Activated CD8-positive, alpha-beta memory T cell treated with anti-CD3 and anti-CD28 coated beads, Interleukin-2, amount 50 U/mL, for 24 hours (primary cell): ENCODE data around the gene BICDL2.

ENCODE experiments used
- DNase-seq: peaks from one replicate; pipeline ENCODE4 v3.0.0-alpha.2; 2020; ENCODE audit errors: extremely low read depth

BICDL2 gene

DNA sequence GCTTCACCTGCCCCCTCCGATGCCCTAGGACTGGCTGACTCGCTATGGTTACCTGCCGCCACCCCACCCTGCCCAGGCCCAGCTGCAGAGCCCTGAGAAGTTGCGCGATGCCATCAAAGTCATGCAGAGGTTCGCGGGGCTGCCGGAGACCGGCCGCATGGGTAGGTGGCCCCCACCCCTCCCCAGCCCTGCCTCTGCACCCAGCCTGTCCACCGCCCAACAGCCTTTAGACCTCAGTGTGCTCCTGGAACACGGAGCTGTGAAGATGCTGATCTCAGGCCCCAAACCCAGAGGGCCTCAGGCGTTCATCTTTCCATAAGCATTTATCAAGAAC, 10.6 kb upstream of the BICDL2 start:
- no peak for DNase-seq

DNA sequence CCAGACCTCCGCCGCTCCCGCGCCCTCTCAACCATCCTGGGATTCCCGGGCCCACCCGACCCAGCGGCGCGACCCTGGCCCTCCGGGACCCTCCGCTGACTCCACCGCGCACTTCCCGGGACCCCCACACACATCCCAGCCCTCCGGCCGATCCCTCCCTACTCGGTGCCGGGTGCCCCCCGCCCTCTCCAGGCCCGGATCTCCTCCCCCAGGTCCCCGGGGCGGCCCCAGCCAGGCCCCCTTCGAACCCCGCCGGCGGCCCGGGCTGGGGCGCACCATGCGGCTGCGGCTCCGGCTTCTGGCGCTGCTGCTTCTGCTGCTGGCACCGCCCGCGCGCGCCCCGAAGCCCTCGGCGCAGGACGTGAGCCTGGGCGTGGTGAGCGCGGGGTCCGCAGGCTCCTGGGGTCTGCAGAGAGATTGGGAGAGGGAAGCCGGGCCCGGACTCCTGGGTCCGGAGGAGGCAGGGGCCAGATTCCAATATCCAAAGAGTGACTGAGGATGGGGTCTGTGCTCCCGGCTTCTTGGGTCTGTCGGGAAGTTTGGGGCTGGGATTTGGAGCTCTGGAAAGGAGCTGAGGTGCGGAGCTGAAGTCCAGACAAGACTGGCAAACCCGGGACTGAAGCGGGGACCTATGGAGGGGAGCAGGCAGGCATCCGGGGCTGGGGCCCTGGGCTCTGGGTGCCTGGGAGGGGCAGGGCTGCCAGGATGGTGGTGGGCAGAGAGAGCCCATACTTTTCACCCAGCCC, 10.1 kb upstream of the BICDL2 start:
- no peak for DNase-seq

DNA sequence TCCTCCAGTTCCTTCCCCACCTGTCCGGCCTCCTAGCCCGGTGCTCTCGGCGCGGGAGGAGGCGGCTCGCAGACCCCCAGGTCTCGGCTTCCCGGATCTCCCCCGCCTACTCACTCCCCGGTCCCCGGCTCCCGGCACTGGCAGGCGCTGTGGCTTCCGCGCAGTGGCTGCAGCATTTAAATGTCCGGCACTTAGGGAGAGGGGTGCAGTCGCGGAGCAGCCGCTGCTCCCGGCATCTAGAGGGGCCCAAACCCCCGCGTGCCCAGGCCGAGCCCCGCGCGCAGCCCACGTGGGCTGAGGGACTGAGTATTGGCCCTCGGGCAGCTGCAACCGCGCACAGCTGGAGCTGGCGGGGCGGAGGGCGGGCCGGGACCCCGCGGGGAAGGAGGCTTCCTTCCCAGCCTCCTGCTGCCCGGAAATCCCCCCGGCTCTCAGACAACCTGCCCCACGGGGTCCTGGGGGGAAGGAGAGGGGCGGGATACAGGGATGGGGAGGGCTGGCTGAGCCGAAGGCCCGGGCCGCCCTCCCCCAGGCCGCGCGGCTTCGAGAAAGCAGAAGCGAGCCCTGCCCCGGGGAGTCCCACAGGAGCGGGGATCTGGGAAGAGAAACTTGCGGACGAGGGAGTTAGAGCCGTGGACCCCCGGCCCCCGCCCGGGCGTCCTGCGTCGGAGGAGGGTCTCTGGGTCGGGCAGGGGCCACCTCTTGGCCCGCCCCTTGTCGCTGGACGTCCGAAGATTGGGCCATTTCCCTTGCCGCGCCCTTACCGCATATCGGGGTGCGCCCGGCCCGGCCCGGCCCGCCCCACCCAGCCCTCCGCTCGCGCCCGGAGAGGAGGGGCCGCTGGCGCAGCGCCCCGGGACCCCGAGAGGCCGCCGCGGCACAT, 9.3 kb upstream of the BICDL2 start, which contains the start of gene MMP25:
MMP25 (plus strand) TSS at position 804 of the 883 bp plus-strand sequence. CDS start 357 bp downstream, outside the sequence.
- DNase-seq, result no peak

DNA sequence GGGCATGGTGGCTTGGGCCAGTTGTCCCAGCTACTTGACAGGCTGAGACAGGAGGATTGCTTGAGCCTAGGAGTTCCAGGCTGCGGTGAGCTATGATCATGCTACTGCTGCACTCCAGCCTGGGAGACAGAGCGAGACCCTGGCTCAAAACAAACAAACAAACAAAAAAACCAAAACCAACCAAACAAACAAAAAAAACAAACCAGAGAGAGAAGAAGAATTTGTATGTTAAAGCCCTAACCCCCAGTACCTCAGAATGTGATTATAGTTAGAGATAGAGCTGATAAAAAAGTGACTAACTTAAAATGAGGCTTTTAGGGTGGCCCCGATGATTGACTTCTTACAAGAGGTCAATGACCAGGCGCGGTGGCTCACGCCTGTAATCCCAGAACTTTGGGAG, 8.0 kb upstream of the BICDL2 start:
- no peak for DNase-seq

DNA sequence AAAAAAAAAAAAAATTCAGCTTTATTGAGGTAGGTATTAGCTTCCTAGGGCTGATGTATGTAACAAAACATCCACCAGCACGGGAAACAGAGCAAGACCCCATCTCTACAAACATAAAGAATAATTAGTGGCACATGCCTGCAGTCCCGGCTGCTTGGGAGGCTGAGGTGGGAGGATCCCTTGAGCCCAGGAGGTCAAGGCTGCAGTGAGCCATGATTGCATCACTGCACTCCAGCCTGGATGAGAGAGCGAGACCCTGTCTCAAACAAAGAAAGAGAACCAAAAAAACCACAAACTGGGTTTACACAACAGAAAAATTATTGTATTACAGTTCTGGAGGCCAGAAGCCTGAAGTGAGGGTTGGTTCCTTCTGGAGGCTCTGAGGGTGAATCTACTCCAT, 5.6 kb upstream of the BICDL2 start:
- no peak for DNase-seq

DNA sequence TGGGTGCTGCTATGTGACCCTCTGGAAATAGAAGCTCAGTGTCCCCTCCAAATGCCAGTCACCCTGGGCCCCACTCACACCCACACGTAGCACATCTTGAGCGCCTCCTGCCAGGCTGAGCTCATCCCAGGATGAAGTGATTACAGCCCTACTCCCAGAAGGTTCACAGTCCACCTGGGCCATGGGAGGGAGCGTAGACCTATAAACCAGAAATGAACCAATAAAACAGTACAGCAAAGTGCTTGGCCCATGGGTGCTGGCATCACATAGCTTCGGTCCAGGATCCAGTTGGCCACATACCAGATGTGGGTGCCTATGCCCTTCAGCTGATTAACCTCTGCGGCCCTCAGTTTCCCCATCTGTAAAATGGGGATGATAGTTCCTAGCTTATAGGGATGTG, 2.2 kb upstream of the BICDL2 start:
- no peak for DNase-seq

DNA sequence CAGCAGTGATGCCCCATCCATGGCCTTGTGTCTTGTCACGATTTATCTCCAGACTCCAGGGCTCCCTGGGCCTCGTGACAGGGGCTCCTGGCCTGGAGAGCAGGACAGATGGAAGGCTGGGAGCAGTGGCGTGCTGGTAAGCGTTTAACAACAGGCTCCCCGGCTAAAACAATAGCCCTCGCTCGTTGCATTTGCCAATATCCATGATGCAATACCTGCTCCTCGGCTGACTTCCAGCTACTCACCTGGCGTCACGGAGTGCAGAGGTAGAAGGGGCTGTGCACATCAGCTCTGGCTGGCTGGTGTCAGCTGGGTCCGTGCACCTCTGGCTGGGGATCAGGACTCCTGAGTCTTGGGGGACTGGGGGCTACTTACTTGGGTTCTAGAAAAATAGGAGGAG, 1.5 kb upstream of the BICDL2 start:
- DNase-seq, result no peak

DNA sequence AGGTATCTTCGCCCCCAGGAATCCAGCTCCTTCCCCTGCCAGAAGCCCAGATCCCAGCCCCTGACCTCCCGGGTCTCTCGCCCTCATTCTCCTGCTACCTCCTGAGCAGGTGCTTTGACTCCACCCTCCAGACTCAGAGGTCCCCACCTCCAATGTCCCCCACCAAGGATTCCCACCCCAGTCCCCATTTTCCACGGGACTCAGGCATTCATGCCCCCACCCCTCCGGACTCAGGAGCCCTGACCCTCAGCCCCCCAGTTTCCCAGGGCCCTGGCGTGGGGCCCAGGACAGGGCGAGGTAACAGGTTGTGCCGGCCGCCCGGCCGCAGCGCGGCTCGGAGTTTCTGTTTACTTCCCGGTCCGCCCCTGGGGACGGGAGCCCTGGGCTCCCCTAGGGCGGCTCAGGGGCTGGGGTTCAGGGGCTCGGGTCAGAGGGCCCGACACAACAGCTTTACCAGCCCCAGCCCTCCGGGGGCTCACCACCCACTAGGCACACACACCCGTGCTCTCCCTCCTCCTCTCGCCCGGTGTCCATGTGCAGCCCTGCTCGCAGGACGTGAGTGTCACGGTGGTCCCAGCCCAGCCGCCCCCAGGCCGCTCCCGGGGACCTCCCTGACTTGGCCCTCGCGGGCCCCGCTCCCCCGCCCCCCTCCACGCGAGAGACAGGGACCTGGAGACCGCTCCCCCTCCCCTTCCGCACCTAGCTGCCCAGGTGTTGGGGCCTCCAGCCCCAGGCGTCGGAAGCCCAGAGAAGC, 595 bp downstream of the BICDL2 start:
- no peak for DNase-seq

DNA sequence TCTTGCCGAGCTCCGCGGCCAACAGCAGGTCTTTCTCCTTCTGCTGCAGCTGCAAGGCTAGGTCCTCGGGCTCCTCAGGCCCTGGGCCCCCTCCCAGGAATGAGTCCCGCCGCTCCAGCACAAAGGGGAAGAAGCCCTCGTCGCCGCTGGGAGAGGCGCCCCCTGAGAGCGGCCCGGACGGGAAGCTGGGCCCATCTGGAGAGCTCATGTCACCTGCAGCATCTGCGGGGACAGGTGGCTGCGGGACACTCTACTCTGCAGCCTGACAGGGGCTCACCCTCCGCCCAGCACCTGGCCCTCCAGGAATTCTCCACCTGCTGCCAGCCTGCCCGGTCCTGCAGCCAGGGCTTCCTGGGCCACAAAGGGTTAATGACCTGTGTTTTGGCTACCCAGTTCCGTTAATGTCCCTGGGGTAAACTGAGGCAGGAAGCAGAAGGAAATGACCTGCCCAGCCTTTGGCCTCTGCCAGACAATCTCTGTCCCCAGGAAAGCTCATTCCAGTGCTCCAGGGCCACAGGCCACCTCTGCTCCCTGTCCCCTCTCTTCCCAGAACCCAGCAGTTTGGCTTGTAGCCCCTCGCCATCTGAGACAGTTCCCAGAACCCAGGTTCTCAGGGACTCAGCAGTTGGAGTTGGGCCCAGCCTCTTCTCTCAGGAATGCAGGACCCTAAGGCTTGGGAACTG, 1.3 kb downstream of the BICDL2 start:
- DNase-seq, result no peak

DNA sequence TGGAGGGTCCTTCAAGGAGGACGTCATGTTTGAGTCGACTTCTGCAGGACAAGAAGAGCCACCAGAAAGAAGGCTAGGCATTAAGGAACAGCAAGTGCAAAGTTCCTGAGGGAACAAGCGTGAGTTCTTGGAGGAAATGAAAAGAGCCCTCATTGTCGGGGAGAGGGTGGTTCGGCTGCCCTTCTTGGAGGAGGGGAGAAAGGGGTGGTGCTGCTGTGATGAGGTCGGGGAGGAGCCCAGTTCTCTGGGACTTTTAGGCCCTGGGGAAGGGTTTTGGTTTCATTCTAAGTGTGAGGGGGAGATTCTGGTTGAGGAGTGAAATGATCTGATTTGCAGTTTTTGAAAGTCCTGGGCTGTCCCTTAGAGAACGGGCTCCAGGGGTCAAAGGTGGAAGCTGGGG, 4.1 kb downstream of the BICDL2 start:
- DNase-seq, result no peak

DNA sequence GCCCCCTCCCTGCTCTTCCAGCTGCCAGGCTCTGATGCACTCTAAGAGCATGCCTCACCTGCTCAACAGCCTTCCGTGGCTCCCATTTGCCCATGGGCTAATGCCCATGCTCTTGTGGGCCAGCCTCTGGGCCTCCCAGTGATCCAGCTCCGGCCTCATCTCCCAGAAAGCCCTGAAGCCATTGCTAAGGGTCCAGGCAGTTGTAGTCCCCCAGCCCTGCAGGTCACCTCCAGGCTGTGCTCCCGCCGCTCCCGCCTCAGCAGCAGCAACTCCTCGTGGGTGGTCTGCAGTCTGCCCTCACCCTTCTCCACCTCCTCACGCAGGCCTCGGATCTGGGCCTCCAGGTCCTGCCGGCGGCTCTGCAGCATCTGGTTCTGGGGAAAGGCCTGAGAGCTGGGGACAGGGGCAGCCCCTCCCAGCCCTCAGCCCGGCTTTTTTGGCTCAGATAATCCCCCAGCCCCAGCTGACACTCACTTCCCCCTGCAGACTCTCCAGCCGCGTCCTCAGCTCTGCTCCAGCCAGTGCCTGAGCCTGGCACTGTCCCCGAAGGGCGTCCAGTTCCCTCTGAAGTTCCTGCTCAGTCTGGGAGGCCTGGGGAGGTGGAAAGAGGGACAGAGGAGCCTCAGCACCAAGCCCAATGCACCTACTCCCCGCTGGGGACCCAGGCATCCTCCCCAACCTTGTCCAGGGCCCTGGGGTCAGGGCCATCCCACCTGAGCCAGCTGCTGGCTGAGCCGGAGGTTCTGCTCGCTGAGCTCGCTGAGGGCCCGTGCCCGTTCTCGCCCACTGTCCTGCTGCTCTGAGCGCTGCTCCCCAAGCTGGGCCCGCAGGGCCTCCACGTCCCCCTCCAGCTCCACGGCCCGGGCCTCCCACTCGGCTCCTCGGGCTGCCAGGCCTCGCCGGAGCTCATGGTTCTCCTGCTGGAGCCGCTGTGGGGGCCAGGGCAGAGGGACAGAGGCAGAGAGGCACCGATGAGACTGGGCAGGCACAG, 6.2 kb downstream of the BICDL2 start:
- no peak for DNase-seq

DNA sequence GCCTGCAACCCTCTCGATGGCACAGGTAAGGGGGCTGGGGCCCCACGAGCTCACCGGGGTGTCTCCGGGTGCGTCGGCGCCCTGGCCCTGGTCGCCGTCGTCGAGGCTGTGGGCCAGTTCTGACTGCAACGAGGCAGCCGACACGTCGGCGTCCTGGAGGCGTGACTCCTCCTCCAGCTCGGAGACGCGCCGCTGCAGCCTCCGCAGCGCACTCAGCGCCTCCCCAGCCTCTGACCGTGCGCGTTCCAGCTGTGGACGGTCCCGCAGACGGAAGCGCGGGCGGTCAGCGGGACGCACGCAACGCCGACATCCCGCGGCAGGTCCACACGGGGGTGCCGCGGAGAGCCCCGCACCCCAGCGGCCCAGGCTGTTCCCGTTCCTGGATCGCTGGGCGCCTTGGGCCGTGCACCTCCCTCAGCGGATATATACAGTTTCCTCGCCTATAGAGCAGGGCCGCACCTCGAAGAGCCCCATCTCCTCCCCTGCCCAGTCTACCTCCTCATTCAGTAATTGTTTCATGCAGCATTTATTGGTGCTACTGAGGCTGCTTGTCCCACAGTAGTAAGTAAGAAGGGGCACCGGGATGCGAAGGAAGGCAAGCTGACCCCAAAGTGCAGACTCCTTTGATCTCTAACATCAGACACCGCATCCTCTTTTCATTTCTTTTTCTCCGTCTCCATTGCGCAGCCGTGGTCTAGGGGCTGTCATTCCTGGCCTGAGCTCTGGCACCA, 7.1 kb downstream of the BICDL2 start:
- no peak for DNase-seq

DNA sequence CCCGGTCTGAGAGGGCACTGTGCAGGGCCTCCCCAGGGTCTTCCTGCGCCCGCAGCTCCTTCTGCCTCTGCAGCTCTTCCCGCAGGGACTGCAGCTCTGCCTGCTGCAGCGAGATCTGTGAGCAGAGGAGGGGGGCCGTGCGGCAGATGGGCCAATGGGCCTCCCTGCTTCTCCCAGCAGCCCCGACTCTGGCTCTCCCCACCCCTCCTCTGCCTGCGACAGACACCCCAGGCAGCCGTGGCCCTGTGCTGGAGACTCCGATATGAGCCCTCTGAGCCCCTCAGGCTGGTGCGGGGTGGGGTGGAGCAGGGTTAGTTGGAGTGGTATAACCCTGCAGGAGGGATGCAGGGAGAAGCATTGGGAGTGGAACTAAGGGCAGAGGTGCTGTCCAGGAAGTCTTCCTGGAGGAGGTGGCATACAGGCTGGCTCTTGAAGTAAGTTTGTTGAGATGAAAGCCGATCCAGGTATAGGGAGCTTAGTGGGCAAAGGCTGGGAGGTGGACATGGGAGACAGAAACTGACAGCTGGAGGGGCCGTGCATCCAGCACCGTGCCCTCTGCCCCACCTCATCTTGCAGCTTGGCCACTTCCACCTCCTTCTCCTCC, 7.9 kb downstream of the BICDL2 start:
- no peak for DNase-seq

DNA sequence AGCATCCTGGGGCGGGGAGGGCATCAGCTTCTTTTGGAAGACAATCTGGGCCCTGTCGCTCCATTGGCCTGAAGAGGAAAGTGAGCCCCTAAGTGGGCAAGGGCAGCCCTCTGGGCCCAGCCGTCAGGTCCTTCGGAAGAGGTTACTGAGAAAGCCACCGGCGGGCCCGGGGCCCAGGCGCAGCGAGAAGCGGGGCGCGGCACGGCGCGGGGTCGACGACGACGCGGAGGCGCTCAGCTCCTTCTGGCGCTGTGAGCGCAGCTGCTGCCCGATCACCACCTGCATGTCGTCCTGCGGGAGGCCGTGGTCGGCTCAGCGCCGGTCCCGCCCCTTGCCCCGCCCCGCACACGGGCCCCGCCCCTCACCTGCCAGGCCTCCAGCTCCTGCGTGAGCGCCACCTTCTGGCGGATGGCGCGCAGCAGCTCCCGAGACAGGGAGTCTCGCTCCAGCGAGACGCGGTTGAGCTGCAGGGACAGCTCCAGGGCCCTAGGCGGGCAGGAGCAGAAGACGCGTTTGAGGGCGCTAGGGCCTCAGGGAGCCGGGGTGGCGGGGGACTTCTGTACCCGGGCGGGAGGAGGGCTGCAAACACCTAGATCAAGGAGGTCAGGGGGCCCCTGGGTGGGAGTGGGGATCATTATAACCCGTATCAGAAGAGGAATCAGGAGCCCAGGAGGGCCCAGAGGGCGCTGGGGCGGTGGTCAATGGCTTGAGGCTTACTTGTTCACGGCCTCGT, 8.6 kb downstream of the BICDL2 start:
- DNase-seq, result peak; percentile 56

DNA sequence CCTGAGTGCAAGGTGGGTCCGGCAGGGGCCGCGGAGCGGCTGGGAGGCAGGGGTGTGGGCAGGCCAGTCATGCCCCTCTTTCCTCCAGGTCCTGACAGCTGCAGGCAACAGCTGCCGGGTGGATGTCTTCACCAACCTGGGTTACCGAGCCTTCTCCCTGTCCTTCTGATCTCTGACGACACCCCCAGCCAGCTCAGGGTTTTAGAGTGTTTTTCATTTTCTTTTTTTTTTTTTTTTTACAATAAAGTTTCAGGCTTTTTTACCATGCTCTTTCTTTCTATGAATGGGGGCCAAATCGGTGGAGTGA, 9.3 kb downstream of the BICDL2 start:
- DNase-seq, result no peak

DNA sequence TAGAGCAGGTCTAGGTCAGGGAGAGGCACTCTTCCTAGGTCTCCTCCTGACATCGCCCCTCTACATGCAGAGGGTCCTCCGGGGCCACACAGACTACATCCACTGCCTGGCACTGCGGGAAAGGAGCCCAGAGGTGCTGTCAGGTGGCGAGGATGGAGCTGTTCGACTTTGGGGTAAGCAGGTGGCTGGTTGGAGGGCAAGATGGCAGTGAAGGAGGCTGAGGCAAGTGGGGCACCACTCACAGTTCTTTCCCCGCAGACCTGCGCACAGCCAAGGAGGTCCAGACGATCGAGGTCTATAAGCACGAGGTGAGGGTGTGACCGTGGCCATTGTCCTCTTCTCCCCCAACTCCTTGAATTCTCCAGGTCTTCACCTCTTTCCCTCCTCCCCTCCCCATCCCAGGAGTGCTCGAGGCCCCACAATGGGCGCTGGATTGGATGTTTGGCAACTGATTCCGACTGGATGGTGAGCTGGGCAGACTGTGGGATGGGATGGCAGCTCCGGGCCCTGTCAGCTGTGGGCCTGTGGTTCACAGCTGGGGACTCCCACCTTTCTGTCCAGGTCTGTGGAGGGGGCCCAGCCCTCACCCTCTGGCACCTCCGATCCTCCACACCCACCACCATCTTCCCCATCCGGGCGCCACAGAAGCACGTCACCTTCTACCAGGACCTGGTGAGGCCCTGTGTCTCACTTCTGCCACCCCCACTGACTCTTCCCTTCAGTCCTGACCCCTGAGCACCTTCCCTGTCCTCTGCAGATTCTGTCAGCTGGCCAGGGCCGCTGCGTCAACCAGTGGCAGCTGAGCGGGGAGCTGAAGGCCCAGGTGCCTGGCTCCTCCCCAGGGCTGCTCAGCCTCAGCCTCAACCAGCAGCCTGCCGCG, 9.9 kb downstream of the BICDL2 start:
- no peak for DNase-seq

DNA sequence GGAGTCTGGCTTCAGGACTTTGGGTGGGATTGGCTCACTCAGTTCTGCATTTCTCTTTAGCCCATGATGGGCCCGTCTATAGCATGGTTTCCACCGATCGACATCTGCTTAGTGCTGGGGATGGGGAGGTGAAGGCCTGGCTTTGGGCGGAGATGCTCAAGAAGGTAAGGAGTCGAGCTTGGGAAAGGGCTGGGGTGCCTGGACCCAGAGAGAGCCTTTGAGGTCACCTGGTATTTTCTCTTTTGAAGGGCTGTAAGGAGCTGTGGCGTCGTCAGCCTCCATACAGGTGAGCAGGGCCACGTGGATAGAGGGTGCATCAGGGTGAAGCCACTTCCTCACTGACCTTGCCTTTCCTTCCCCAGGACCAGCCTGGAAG, 10.8 kb downstream of the BICDL2 start:
- no peak for DNase-seq
